ENCODE results near the gene CHST9. TPM values are rescaled to one million over a fixed set of nuclear protein-coding genes. Genes with fewer than 3 reads are reported as not detected.

CHST9 gene
- total and polyA plus RNA-seq, 2 of the 13 experiments (the other 11 are each of a cell fraction or from before 2014, with no cell fraction given), result 3.2 to 9.6 TPM

DNA sequence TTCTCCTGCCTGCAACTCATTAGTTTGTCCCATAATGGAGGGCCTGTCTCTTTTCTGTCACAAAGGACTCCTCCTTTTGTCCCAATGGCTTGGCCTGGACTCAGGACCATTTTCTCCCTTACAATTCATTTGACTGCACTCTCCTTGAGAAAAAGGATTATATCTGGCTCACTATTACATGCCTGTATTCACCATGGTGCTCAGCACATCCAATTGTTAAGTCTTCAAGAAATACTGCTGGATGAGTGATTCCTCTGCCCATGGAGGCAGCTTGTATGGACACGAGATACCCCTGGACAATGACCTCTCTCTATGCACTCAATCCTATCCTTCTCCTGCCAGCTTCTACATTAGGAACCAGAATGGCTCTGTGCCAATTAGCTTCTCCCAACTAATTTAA lies 47.0 kb downstream of the CHST9 start:
- POLR2A ChIA-PET, result no interaction called here
- no peak overlapping the region for H3K4me3 ChIP-seq (replicated peaks in 1 of 3; ENCODE audit: insufficient read depth in 1 of 3, low read depth in 2 of 3, low read length in 3 of 3)
- BruUV-seq (replicated peaks), result no TSS peak
- intact Hi-C loops (cut with micrococcal nuclease; ENCODE audit: unreplicated experiment), result no loop called here
- no peak overlapping the region for H3K27ac ChIP-seq (ENCODE audit: extremely low read length, insufficient read depth, low read length)
- peaks cover 51% of the 10 kb centered on the region for H3K4me1 ChIP-seq (ENCODE audit: insufficient read depth, low read length)
- CTCF ChIA-PET (ENCODE audit: low intra/inter-chr PET ratio, low total read pairs), result no interaction called here
- no peaks in the 10 kb centered on the region for H3K27me3 ChIP-seq (ENCODE audit: control insufficient read depth in 1 of 2, insufficient read depth in 2 of 2, low read length in 2 of 2)
- 64% methylated on average over 1 of the region's 1 CpG for WGBS (ENCODE audit: low lambda C conversion rate)
- ATAC-seq (no peak), DNase-seq (ENCODE audit: low spot score) (no peak), FAIRE-seq (no peak)
- H3K36me3 ChIP-seq (replicated peaks in 1 of 2; ENCODE audit: control insufficient read depth in 1 of 2, insufficient read depth in 2 of 2, low read length in 2 of 2), result no peaks in the 10 kb centered on the region
- no peak overlapping the region for H3K9ac ChIP-seq (ENCODE audit: insufficient read depth, low read depth, low read length)
- H3K79me2 ChIP-seq (ENCODE audit: insufficient read depth, low read length), result no peaks in the 10 kb centered on the region
- in situ Hi-C loops (cut with HindIII; ENCODE audit: extremely low pct_ligation_motif_present, low pct_unique_long_range_greater_than_20kb), result no loop called here
- no peaks in the 10 kb centered on the region for H4K20me1 ChIP-seq (ENCODE audit: insufficient read depth, low read length)
- no peaks in the 10 kb centered on the region for H3K9me3 ChIP-seq (ENCODE audit: low read length)
- H2AFZ ChIP-seq (ENCODE audit: low read length), result no peak overlapping the region
- H3K4me2 ChIP-seq (ENCODE audit: low read depth, low read length), result peak overlapping the region; percentile 5; the same call in 1 of the 2 replicates
- TF ChIP-seq MEIS1 (CRISPR knock-in tag; IDR thresholded peaks at IDR 0.05; ENCODE audit: borderline replicate concordance), result no peak
- TF ChIP-seq, protein P1, sequence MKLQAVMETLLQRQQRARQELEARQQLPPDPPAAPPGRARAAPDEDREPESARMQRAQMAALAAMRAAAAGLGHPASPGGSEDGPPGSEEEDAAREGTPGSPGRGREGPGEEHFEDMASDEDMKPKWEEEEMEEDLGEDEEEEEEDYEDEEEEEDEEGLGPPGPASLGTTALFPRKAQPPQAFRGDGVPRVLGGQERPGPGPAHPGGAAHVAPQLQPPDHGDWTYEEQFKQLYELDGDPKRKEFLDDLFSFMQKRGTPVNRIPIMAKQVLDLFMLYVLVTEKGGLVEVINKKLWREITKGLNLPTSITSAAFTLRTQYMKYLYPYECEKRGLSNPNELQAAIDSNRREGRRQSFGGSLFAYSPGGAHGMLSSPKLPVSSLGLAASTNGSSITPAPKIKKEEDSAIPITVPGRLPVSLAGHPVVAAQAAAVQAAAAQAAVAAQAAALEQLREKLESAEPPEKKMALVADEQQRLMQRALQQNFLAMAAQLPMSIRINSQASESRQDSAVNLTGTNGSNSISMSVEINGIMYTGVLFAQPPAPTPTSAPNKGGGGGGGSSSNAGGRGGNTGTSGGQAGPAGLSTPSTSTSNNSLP (IDR thresholded peaks at IDR 0.05; ENCODE audit: low read depth, low read length), result no peak
- no peak for TF ChIP-seq SRF (IDR thresholded peaks at IDR 0.05; ENCODE audit: low read depth, low read length)
- TF ChIP-seq ZNF816 (CRISPR knock-in tag; IDR thresholded peaks at IDR 0.05; ENCODE audit: borderline replicate concordance), result no peak
- TF ChIP-seq JUN (CRISPR knock-in tag; IDR thresholded peaks at IDR 0.05), result no peak
- TF ChIP-seq, protein P2, sequence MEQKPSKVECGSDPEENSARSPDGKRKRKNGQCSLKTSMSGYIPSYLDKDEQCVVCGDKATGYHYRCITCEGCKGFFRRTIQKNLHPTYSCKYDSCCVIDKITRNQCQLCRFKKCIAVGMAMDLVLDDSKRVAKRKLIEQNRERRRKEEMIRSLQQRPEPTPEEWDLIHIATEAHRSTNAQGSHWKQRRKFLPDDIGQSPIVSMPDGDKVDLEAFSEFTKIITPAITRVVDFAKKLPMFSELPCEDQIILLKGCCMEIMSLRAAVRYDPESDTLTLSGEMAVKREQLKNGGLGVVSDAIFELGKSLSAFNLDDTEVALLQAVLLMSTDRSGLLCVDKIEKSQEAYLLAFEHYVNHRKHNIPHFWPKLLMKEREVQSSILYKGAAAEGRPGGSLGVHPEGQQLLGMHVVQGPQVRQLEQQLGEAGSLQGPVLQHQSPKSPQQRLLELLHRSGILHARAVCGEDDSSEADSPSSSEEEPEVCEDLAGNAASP (CRISPR knock-in tag; IDR thresholded peaks at IDR 0.05; ENCODE audit: borderline replicate concordance), result no peak
- no peak for TF ChIP-seq ZMYM2 (CRISPR knock-in tag; IDR thresholded peaks at IDR 0.05)
- no peak for TF ChIP-seq SMC3 (IDR thresholded peaks at IDR 0.05; ENCODE audit: low read length)
- TF ChIP-seq ZFP82 (CRISPR knock-in tag; IDR thresholded peaks at IDR 0.05; ENCODE audit: borderline replicate concordance), result no peak
- TF ChIP-seq, protein P3, sequence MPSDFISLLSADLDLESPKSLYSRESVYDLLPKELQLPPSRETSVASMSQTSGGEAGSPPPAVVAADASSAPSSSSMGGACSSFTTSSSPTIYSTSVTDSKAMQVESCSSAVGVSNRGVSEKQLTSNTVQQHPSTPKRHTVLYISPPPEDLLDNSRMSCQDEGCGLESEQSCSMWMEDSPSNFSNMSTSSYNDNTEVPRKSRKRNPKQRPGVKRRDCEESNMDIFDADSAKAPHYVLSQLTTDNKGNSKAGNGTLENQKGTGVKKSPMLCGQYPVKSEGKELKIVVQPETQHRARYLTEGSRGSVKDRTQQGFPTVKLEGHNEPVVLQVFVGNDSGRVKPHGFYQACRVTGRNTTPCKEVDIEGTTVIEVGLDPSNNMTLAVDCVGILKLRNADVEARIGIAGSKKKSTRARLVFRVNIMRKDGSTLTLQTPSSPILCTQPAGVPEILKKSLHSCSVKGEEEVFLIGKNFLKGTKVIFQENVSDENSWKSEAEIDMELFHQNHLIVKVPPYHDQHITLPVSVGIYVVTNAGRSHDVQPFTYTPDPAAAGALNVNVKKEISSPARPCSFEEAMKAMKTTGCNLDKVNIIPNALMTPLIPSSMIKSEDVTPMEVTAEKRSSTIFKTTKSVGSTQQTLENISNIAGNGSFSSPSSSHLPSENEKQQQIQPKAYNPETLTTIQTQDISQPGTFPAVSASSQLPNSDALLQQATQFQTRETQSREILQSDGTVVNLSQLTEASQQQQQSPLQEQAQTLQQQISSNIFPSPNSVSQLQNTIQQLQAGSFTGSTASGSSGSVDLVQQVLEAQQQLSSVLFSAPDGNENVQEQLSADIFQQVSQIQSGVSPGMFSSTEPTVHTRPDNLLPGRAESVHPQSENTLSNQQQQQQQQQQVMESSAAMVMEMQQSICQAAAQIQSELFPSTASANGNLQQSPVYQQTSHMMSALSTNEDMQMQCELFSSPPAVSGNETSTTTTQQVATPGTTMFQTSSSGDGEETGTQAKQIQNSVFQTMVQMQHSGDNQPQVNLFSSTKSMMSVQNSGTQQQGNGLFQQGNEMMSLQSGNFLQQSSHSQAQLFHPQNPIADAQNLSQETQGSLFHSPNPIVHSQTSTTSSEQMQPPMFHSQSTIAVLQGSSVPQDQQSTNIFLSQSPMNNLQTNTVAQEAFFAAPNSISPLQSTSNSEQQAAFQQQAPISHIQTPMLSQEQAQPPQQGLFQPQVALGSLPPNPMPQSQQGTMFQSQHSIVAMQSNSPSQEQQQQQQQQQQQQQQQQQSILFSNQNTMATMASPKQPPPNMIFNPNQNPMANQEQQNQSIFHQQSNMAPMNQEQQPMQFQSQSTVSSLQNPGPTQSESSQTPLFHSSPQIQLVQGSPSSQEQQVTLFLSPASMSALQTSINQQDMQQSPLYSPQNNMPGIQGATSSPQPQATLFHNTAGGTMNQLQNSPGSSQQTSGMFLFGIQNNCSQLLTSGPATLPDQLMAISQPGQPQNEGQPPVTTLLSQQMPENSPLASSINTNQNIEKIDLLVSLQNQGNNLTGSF (CRISPR knock-in tag; IDR thresholded peaks at IDR 0.05), result no peak
- no peak for TF ChIP-seq ZNF776 (CRISPR knock-in tag; IDR thresholded peaks at IDR 0.05)
- TF ChIP-seq, protein P4, sequence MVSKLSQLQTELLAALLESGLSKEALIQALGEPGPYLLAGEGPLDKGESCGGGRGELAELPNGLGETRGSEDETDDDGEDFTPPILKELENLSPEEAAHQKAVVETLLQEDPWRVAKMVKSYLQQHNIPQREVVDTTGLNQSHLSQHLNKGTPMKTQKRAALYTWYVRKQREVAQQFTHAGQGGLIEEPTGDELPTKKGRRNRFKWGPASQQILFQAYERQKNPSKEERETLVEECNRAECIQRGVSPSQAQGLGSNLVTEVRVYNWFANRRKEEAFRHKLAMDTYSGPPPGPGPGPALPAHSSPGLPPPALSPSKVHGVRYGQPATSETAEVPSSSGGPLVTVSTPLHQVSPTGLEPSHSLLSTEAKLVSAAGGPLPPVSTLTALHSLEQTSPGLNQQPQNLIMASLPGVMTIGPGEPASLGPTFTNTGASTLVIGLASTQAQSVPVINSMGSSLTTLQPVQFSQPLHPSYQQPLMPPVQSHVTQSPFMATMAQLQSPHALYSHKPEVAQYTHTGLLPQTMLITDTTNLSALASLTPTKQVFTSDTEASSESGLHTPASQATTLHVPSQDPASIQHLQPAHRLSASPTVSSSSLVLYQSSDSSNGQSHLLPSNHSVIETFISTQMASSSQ (IDR thresholded peaks at IDR 0.05; ENCODE audit: low read depth), result no peak
- TF ChIP-seq, protein P4 (CRISPR knock-in tag; IDR thresholded peaks at IDR 0.05; ENCODE audit: borderline replicate concordance), result no peak
